Psoas muscle (tissue), 8 donors: ENCODE results near the gene CRACR2B. TPM values are rescaled to one million over a fixed set of nuclear protein-coding genes. Genes with fewer than 3 reads are reported as not detected.

Experiments used
- ATAC-seq, 4 donors: fragments of 200-7000 bp; cut with Tn5 transposase; one replicate each; pipeline ENCODE4 v1.9.1; 2020; ENCODE audit warnings: moderate library complexity in 3 of 4, mild to moderate bottlenecking in 2 of 4
- DNase-seq, 2 donors: peaks; one replicate each; pipeline ENCODE4 v3.0.0-alpha.2; 2020
- H3K27ac ChIP-seq: fragments of 200-600 bp; one replicate; pipeline ENCODE4 v1.8.0; 2022
- H3K27me3 ChIP-seq, 3 donors: fragments of 200-600 bp in 1 of 3; one replicate each; pipeline versions ENCODE4 v1.6.1 to v1.8.0; 2013 to 2022; ENCODE audit warnings: low read length in 2 of 3, mild to moderate bottlenecking in 2 of 3, moderate library complexity in 1 of 3; ENCODE audit not compliant: insufficient read depth in 3 of 3
- H3K36me3 ChIP-seq, 2 donors: fragments of 200-600 bp in 1 of 2; one replicate each; pipeline versions ENCODE4 v1.6.1 to v1.8.0; 2013 to 2022; ENCODE audit warnings: low read depth in 1 of 2, mild to moderate bottlenecking in 1 of 2, moderate library complexity in 1 of 2; ENCODE audit not compliant: insufficient read depth in 1 of 2
- H3K4me1 ChIP-seq: fragments of 200-600 bp; one replicate; pipeline ENCODE4 v1.8.0; 2022
- H3K4me3 ChIP-seq: fragments of 200-600 bp; one replicate; pipeline ENCODE4 v1.8.0; 2022; ENCODE audit warnings: mild to moderate bottlenecking
- H3K9me3 ChIP-seq: fragments of 200-600 bp; one replicate; pipeline ENCODE4 v1.8.0; 2022
- CTCF ChIP-seq: fragments of 200-600 bp; IDR thresholded peaks from one replicate; pipeline ENCODE4 v1.8.0; 2022; ENCODE audit warnings: antibody characterized with exemption
- WGBS, 3 donors: extraction: QIAGEN DNeasy Blood & Tissue Kit; methylation state at CpG; one replicate each; pipeline versions ENCODE4 v1.1.6 to v1.1.7; 2013; 5-methylcytosine and 5-hydroxymethylcytosine counted together
- intact Hi-C, 2 donors: fragments of 100-400 bp; cut with DNase I; formaldehyde crosslinking; loops; one replicate each; pipeline versions ENCODE4 v1.11.0 to v1.14.2; 2022
- polyA plus RNA-seq, 3 donors: library from polyadenylated mRNA; stranded (reverse); fragments of 200-250 nt; gene quantifications; one replicate each; pipeline ENCODE4 v1.2.3, GENCODE V29; 2013
- total RNA-seq, 4 donors: library from RNA; stranded (reverse); fragmentation: NEBNext Ultra II Directional in 2 of 4; extraction: Animal tissue kit (Norgen Biotek cat#: 25700) in 2 of 4; gene quantifications; one replicate each; pipeline versions ENCODE4 v1.2.1 to v1.2.4, GENCODE V29; 2021 to 2023
- donor health status: healthy with polysubstance abuse.
- donor health status: DM: no; HTN: no; CAD: no; lungs with moderate emphysema.
- donor health status: Bipolar disorder and iron deficiency.
- donor health status: healthy.
- donor health status: DM: yes; HTN: yes; CAD: no.
- donor health status: DM: no; HTN: no; CAD: no.
- donor health status: DM: no; HTN: no; CAD: no.
- donor health status: DM: yes; HTN: yes; CAD: no.

CRACR2B gene
- total and polyA plus RNA-seq, 7 donors, result 1.9 to 8.9 (median 2.8) TPM

- Histone ChIP-seq H3K9me3 (no peaks in the 10 kb centered on the region), H3K36me3 (peaks cover 0 to 9% of the 10 kb centered on the region in 2 donors), H3K27ac (peak overlapping the region; percentile 74), H3K4me3 (peak overlapping the region; percentile 2), H3K4me1 (peaks cover 22% of the 10 kb centered on the region), H3K27me3 (peaks cover 0 to 12% (median 4%) of the 10 kb centered on the region in 3 donors)
- ATAC-seq, result peak; percentile 92 to 97 (median 94)
- intact Hi-C loops, result no loop called here
- DNase-seq, result peak; percentile 87 to 96
- WGBS, 3 donors, result 8 to 17% (median 12%) methylated on average over 24 of the region's 24 CpGs
- TF ChIP-seq CTCF, result peak; percentile 69
Observed at GRCh38 chr11:783581-784015, 44.1 kb upstream of the CRACR2B start.

GRCh38 chr11:786235-787083 is 41.3 kb upstream of the CRACR2B start:
- no peak for ATAC-seq
- Histone ChIP-seq H3K4me1 (peaks cover 21% of the 10 kb centered on the region), H3K27me3 (peaks cover 0 to 28% (median 9%) of the 10 kb centered on the region in 3 donors), H3K4me3 (no peak overlapping the region), H3K27ac (no peak overlapping the region), H3K36me3 (no peaks in the 10 kb centered on the region), H3K9me3 (no peaks in the 10 kb centered on the region)
- WGBS, 3 donors, result 71 to 82% (median 81%) methylated on average over 23 to 24 of the region's 24 CpGs
- intact Hi-C loops, result no loop called here
- no peak for DNase-seq
- no peak for TF ChIP-seq CTCF

GRCh38 chr11:787084-787675 is 40.5 kb upstream of the CRACR2B start:
- peaks cover 21% of the 10 kb centered on the region for H3K4me1 ChIP-seq
- H3K27ac ChIP-seq, result no peak overlapping the region
- no peak overlapping the region for H3K4me3 ChIP-seq
- WGBS, 3 donors, result 84 to 90% (median 89%) methylated on average over 22 to 24 of the region's 24 CpGs
- intact Hi-C loops, result no loop called here
- no peaks in the 10 kb centered on the region for H3K36me3 ChIP-seq
- DNase-seq, result no peak
- ATAC-seq, result no peak
- TF ChIP-seq CTCF, result no peak
- peaks cover 0 to 28% (median 11%) of the 10 kb centered on the region in 3 donors for H3K27me3 ChIP-seq
- no peaks in the 10 kb centered on the region for H3K9me3 ChIP-seq

GRCh38 chr11:788009-788640 is 39.6 kb upstream of the CRACR2B start:
- 64 to 66% (median 66%) methylated on average over 28 of the region's 28 CpGs for WGBS, 3 donors
- no peak for ATAC-seq
- Histone ChIP-seq H3K9me3 (no peaks in the 10 kb centered on the region), H3K27ac (no peak overlapping the region), H3K4me1 (peaks cover 14% of the 10 kb centered on the region), H3K36me3 (no peaks in the 10 kb centered on the region), H3K27me3 (peaks cover 0 to 30% (median 11%) of the 10 kb centered on the region in 3 donors), H3K4me3 (no peak overlapping the region)
- DNase-seq, result peak in 1 of 2 donors; percentile 50
- TF ChIP-seq CTCF, result no peak
- intact Hi-C loops, result no loop called here
